ENCODE results near the gene MAP4K4.
"Not testable (repeated sequence)": the region's sequence is repeated elsewhere in the genome, so short reads cannot be mapped to it uniquely, and the experiment has no call there.

Gene MAP4K4

GRCh38 chr2:101930847-101931246 lies 233.3 kb downstream of the MAP4K4 start:
- DNase-seq = no peak

GRCh38 chr2:101931402-101931801 lies 233.9 kb downstream of the MAP4K4 start:
- no peak for DNase-seq

GRCh38 chr2:101935764-101936163 lies 238.3 kb downstream of the MAP4K4 start:
- DNase-seq = not testable (repeated sequence)

GRCh38 chr2:101942851-101943250 lies 245.3 kb downstream of the MAP4K4 start:
- no peak for DNase-seq
